Left ventricle myocardium inferior (tissue), 1 donor: ENCODE measurements around the gene SNN. TPM values are rescaled to one million over a fixed set of nuclear protein-coding genes. Genes with fewer than 3 reads are reported as not detected.

Experiments
- DNase-seq: peaks from one replicate; pipeline ENCODE4 v3.0.0-alpha.2; 2020
- H3K27ac ChIP-seq: fragments of 200-600 bp; replicated peaks from 2 replicates; pipeline ENCODE4 v1.8.0; 2021
- H3K27me3 ChIP-seq: fragments of 200-600 bp; 2 replicates; pipeline ENCODE4 v1.8.0; 2021; ENCODE audit warnings: low read depth
- H3K36me3 ChIP-seq: fragments of 200-600 bp; 2 replicates; pipeline ENCODE4 v1.8.0; 2021
- H3K4me1 ChIP-seq: fragments of 200-600 bp; 2 replicates; pipeline ENCODE4 v1.8.0; 2021
- H3K4me3 ChIP-seq: fragments of 200-600 bp; 2 replicates; pipeline ENCODE4 v1.8.0; 2021; ENCODE audit warnings: mild to moderate bottlenecking, moderate library complexity
- H3K9me3 ChIP-seq: fragments of 200-600 bp; replicated peaks from 2 replicates; pipeline ENCODE4 v1.8.0; 2021
- intact Hi-C: fragments of 100-400 bp; cut with micrococcal nuclease; formaldehyde crosslinking; loops from one replicate; pipeline ENCODE4 v1.11.0; 2022
- long read RNA-seq: library from polyadenylated mRNA; unstranded; transcript quantifications from one replicate; pipeline ENCODE4 v2.0.0, GENCODE V29; 2021
- total RNA-seq: library from RNA; stranded (reverse); fragmentation: NEBNext Ultra II Directional; extraction: Animal tissue kit (Norgen Biotek cat#: 25700); gene quantifications from one replicate; pipeline ENCODE4 v1.2.1, GENCODE V29; 2021
- TF ChIP-seq, protein P1 (sequence below): fragments of 200-600 bp; IDR thresholded peaks from 2 replicates; pipeline ENCODE4 v1.8.0; 2021; ENCODE audit warnings: antibody characterized with exemption, mild to moderate bottlenecking, borderline replicate concordance
- donor health status: DM: no; HTN: yes; CAD: no; lungs with severe emphysema.

Gene SNN
- 28.2 TPM for total RNA-seq
- long read RNA-seq, transcript SNN-201 (2 exons, 3,312 nt), result major isoform, 146 of 164 reads
- long read RNA-seq, partial matches to known transcripts, result 0 of 164 reads
- long read RNA-seq, other reads (novel, unspliced or antisense), result 18 of 164 reads

DNA sequence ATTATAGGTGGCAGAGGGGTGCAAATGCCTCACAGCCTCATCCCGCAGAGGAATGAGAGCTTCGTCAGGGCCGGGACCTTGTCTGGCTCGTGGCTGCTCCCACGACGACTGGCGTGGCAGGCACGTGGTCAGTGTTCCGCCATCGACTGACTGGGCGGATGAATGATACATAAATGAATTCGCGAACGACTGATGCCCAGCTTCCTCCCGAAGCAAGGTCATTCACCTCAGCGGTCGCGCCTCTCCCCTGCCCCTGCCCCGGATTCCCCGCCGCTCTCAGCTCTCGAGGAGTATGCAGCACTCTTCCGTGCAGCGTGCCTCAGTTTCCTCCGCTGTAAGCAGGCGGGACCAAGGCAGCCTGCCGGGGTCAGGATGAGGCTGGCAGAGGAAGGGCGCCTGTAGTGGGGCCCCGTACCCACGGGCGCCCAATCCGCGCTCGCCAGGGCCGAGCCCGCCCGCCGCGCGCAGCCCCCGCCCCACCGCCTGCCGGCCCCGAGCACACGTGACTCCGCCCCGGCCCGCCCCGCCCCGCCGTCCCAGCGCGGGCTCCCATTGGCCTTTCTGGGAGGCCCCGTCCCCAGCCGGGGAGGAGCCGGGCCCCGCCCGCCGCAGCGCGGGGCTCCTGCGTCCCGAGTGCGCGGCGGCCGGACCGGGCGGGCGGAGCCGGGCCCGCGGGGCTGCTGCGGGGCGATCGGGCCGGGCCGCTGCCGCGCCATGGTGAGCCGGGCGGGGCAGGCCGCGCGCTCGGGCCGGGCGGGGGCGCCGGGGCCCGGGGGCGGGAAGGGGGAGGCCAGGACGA is at the start of gene SNN:
Gene SNN (plus strand): TSS at position 632 of the 799 bp plus-strand sequence. CDS start 7,605 bp downstream, outside the sequence.
- H3K27me3 ChIP-seq, result no peaks in the 10 kb centered on the region
- no peaks in the 10 kb centered on the region for H3K9me3 ChIP-seq
- H3K27ac ChIP-seq, result peak within 1 kb of the TSS; percentile 85
- H3K36me3 ChIP-seq, result no peaks in the 10 kb centered on the region
- H3K4me1 ChIP-seq, result peaks cover 63% of the 10 kb centered on the region
- peak; percentile 91 for DNase-seq
- H3K4me3 ChIP-seq, result peak within 1 kb of the TSS; percentile 98
- intact Hi-C loops, result no loop called here
- TF ChIP-seq, protein P1, sequence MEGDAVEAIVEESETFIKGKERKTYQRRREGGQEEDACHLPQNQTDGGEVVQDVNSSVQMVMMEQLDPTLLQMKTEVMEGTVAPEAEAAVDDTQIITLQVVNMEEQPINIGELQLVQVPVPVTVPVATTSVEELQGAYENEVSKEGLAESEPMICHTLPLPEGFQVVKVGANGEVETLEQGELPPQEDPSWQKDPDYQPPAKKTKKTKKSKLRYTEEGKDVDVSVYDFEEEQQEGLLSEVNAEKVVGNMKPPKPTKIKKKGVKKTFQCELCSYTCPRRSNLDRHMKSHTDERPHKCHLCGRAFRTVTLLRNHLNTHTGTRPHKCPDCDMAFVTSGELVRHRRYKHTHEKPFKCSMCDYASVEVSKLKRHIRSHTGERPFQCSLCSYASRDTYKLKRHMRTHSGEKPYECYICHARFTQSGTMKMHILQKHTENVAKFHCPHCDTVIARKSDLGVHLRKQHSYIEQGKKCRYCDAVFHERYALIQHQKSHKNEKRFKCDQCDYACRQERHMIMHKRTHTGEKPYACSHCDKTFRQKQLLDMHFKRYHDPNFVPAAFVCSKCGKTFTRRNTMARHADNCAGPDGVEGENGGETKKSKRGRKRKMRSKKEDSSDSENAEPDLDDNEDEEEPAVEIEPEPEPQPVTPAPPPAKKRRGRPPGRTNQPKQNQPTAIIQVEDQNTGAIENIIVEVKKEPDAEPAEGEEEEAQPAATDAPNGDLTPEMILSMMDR, result no peak

- Histone ChIP-seq H3K27me3 (no peaks in the 10 kb centered on the region), H3K4me3 (no peak overlapping the region), H3K4me1 (peaks cover 3% of the 10 kb centered on the region), H3K9me3 (no peaks in the 10 kb centered on the region), H3K27ac (no peak overlapping the region), H3K36me3 (no peaks in the 10 kb centered on the region)
- intact Hi-C loops, result no loop called here
- TF ChIP-seq, protein P1, result no peak
- no peak for DNase-seq
Observed at GRCh38 chr16:11619327-11619851, 48.9 kb upstream of the SNN start.

DNA sequence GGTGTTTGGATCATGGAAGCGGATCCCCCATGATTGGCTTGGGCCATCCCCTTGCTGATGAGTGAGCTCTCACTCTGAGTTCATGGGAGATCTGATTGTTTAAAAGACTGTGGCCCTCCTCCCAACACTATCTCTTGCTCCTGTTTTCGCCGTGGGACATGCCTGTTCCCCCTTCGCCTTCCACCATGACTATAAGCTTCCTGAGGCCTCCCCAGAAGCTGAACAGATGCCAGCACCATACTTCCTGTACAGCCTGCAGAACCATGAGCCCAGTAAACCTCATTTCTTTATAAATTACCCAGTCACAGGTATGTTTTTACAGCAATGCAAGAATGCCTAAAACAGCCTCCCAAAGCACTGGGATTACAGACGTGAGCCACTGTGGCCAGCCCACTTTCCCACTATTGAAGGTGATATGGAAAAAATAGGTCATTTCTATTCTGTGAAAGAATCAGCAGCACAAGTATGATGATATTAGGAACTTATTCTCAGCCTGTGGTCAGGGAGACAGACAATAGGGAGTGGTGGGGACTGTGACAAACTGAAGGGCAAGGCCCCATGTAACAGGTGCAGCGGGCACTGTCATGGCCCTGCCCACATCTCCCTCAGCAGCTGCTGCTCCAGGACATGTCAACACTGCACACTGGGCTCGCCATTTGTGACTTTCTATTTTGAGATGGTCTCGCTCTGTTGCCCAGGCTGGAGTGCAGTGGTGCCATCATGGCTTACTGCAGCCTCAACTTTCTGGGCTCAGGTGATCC is 47.8 kb upstream of the SNN start:
- H3K9me3 ChIP-seq, result no peaks in the 10 kb centered on the region
- no peak overlapping the region for H3K4me3 ChIP-seq
- no peaks in the 10 kb centered on the region for H3K27me3 ChIP-seq
- intact Hi-C loops, result no loop called here
- TF ChIP-seq, protein P1, result no peak
- H3K4me1 ChIP-seq, result peaks cover 3% of the 10 kb centered on the region
- H3K27ac ChIP-seq, result no peak overlapping the region
- no peak for DNase-seq
- H3K36me3 ChIP-seq, result no peaks in the 10 kb centered on the region

GRCh38 chr16:11621539-11621919 is 46.7 kb upstream of the SNN start:
- intact Hi-C loops, result no loop called here
- peak overlapping the region; percentile 60 for H3K27ac ChIP-seq

More at GRCh38 chr16:11621539-11621919, 46.7 kb upstream of the SNN start:
- H3K4me3 ChIP-seq, result peak overlapping the region; percentile 41
- H3K36me3 ChIP-seq, result no peaks in the 10 kb centered on the region
- peaks cover 3% of the 10 kb centered on the region for H3K4me1 ChIP-seq
- no peak for DNase-seq
- no peaks in the 10 kb centered on the region for H3K9me3 ChIP-seq
- H3K27me3 ChIP-seq, result no peaks in the 10 kb centered on the region
- TF ChIP-seq, protein P1, result no peak
